ENCODE measurements around the gene ZNF136. TPM values are rescaled to one million over a fixed set of nuclear protein-coding genes. Genes with fewer than 3 reads are reported as not detected.

The ZNF136 gene
- total RNA-seq, 4 donors from 2014 or later = 6.3 to 18.7 (median 9.1) TPM

DNA sequence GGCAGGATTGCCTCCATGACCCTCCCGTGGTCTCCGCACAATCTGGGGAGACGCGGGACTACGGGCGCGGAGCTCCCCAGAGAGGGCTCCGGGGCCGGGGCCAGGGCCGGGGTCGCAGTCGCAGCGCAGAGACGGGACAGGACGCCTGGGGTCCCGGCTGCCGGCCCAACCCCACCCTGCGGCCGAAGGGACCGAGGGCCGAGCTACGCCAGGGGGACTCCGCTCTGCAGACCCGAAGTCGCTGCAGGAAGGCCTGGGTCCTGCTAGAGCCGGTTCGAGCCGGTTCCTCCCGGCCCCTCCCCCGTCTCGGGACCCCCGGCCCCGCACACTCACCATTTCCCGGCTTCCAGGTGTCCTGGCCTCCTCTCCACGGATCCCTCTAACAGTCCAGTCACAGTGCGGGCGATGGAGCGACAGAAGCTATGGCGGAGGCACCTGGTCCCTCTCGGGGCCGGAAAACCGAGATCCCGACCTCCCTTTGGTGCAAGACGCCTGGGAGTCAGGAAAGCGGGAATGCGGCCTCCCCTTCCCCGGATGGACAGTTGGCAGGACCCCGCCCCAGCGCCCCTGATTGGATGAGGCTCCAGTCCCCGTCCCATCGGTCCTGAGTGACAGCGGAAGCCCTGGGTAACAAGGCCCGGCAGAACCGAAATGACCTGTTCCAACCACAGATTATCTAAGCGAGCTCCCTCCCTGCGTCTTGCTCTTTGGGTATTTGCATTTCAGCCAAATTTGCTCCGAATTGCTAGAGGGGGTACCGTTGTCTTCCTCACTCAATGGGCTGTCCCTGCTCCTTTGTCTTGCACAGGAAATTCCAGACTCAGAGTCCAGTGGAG is 6.5 kb upstream of the ZNF136 start, which contains the start of gene ZNF625:
ZNF625 (minus strand) TSS at position 512 of the 836 bp plus-strand sequence; CDS start at position 336, 176 bp downstream.
- peak within 1 kb of the TSS; percentile 64 to 91 (median 66) for H3K4me3 ChIP-seq
- no peaks in the 10 kb centered on the region for H3K36me3 ChIP-seq
- in situ Hi-C loops (cut with MboI; ENCODE audit: low pct_ligation_motif_present in 1 of 4, low pct_unique_long_range_greater_than_20kb in 1 of 4, low sequenced_read_pairs in 3 of 4) (no loop called here), intact Hi-C loops (cut with DNase I; ENCODE audit: low total_unique reads) (loop anchor here (5.0 kb wide), 1 partner anchor 516 kb away; no protein-coding TSS in a partner anchor)
- no peaks in the 10 kb centered on the region for H3K9me3 ChIP-seq
- peak; percentile 83 for DNase-seq
- TF ChIP-seq POLR2A (IDR thresholded peaks at IDR 0.05) = no peak
- TF ChIP-seq POLR2AphosphoS5 (IDR thresholded peaks at IDR 0.05) = peak; percentile 30 to 50 (median 39)
- H3K27ac ChIP-seq = peak within 1 kb of the TSS; percentile 69 to 87 (median 74)
- peaks cover 6 to 14% (median 7%) of the 10 kb centered on the region in 4 donors for H3K4me1 ChIP-seq
- 0 to 1% methylated on average over 2 to 42 of the region's 58 CpGs for WGBS, 2 donors (ENCODE audit: low coverage in 1 of 2)
- no peaks in the 10 kb centered on the region for H3K27me3 ChIP-seq

DNA sequence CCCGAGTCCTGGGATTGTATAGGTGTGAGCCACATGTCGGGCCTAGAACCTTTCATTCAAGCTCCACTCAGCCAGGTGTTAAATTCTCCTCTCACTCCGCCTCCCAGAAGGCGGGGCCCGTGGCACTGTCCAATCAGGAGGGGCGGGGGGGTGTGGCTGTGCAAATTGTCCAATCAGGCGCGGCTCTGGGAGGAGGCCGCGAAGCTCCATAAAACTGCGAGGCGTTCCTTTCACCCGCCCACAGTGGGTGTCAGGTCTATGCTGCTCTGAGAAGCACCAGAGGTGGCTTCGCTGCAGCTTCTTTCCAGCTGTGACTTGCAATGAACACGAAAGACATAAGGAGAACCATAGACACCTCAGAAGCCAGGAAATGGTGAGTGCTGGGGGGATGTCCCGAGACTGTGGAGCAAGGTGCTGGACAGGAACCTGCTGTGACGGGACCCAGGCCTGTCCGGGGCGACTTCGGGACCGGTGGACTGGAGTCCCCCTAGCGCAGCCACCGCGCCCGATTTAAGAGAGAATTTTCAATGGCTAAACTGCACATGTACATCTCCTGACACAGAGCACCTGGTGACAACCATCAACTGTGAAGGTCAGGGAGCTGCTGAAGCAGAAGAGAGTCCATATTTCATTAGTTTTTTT is 3.0 kb upstream of the ZNF136 start:
- Histone ChIP-seq H3K27ac (no peak overlapping the region), H3K36me3 (no peaks in the 10 kb centered on the region), H3K9me3 (no peaks in the 10 kb centered on the region), H3K4me1 (peaks cover 8 to 31% (median 18%) of the 10 kb centered on the region in 4 donors), H3K27me3 (no peaks in the 10 kb centered on the region), H3K4me3 (no peak overlapping the region)
- DNase-seq = no peak
- in situ Hi-C loops (cut with MboI; ENCODE audit: low pct_ligation_motif_present in 1 of 4, low pct_unique_long_range_greater_than_20kb in 1 of 4, low sequenced_read_pairs in 3 of 4) = no loop called here
- no peak for TF ChIP-seq EP300 (IDR thresholded peaks at IDR 0.05; ENCODE audit: low read depth)
- TF ChIP-seq POLR2A (IDR thresholded peaks at IDR 0.05) = no peak
- TF ChIP-seq POLR2AphosphoS5 (IDR thresholded peaks at IDR 0.05) = no peak
- TF ChIP-seq, protein P1, sequence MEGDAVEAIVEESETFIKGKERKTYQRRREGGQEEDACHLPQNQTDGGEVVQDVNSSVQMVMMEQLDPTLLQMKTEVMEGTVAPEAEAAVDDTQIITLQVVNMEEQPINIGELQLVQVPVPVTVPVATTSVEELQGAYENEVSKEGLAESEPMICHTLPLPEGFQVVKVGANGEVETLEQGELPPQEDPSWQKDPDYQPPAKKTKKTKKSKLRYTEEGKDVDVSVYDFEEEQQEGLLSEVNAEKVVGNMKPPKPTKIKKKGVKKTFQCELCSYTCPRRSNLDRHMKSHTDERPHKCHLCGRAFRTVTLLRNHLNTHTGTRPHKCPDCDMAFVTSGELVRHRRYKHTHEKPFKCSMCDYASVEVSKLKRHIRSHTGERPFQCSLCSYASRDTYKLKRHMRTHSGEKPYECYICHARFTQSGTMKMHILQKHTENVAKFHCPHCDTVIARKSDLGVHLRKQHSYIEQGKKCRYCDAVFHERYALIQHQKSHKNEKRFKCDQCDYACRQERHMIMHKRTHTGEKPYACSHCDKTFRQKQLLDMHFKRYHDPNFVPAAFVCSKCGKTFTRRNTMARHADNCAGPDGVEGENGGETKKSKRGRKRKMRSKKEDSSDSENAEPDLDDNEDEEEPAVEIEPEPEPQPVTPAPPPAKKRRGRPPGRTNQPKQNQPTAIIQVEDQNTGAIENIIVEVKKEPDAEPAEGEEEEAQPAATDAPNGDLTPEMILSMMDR (IDR thresholded peaks at IDR 0.05) = no peak
- intact Hi-C loops (cut with DNase I; ENCODE audit: low total_unique reads) = loop anchor here (5.0 kb wide), 1 partner anchor 512 kb away; no protein-coding TSS in a partner anchor
- WGBS, 2 donors (ENCODE audit: low coverage in 1 of 2) = 83 to 96% methylated on average over 1 to 25 of the region's 25 CpGs

DNA sequence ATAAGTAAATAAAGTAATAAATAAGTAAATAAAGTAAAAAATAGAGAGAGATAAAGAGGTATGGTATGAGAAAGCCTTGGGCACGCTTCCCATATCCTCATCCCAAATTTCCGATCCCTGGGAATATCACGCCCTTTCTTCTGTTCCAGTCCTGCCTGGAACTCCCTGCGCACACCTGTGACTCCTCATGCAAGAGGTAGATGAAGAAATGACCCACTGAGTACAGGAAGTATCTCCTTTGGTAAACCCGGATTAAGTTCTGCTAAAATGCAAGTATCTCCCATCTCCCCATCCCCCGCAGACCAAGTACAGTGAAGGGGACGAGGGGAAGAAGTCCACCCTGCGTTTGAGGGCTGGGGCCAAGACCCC is 399 bp upstream of the ZNF136 start:
- intact Hi-C loops (cut with DNase I; ENCODE audit: low total_unique reads) = no loop called here

DNA sequence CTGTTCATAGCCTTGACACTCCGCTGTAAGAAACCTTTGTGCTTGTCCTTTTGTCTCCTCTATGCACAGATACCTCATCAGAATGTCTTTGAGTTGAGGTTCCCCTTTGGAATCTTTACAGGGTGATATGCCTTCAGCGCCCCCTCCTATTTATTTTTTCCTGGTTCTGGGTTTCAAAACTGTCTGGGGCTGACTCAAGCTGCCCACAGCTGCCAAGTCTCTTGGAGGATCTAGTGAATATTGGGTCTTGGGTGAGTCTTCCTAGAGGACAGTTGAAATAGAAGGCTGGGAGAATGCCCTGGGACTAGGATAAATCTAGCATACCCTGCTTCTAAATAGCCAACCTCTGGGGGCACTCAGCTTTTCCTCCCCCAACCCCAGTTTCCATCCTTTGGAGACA is 930 bp downstream of the ZNF136 start:
- Histone ChIP-seq H3K9me3 (no peaks in the 10 kb centered on the region), H3K4me1 (peaks cover 5 to 31% (median 13%) of the 10 kb centered on the region in 4 donors), H3K27me3 (no peaks in the 10 kb centered on the region), H3K4me3 (peak overlapping the region; percentile 83 to 98 (median 88)), H3K36me3 (no peaks in the 10 kb centered on the region), H3K27ac (peak overlapping the region; percentile 94 to 99 (median 95))
- TF ChIP-seq EP300 (IDR thresholded peaks at IDR 0.05; ENCODE audit: low read depth) (no peak), POLR2A (IDR thresholded peaks at IDR 0.05) (no peak), POLR2AphosphoS5 (IDR thresholded peaks at IDR 0.05) (no peak)
- TF ChIP-seq, protein P1 (IDR thresholded peaks at IDR 0.05) = no peak
- WGBS, 2 donors (ENCODE audit: low coverage in 1 of 2) = 8 to 10% methylated on average over 2 of the region's 2 CpGs
- no peak for DNase-seq
- intact Hi-C loops (cut with DNase I; ENCODE audit: low total_unique reads) = no loop called here
- in situ Hi-C loops (cut with MboI; ENCODE audit: low pct_ligation_motif_present in 1 of 4, low pct_unique_long_range_greater_than_20kb in 1 of 4, low sequenced_read_pairs in 3 of 4) = no loop called here

More for the DNA sequence above, 399 bp upstream of the ZNF136 start:
- peaks cover 5 to 31% (median 13%) of the 10 kb centered on the region in 4 donors for H3K4me1 ChIP-seq
- no peaks in the 10 kb centered on the region for H3K27me3 ChIP-seq
- TF ChIP-seq POLR2AphosphoS5 (IDR thresholded peaks at IDR 0.05) = no peak
- TF ChIP-seq POLR2A (IDR thresholded peaks at IDR 0.05) = no peak
- TF ChIP-seq, protein P1 (IDR thresholded peaks at IDR 0.05) = no peak
- no peak for TF ChIP-seq EP300 (IDR thresholded peaks at IDR 0.05; ENCODE audit: low read depth)
- H3K4me3 ChIP-seq = peak overlapping the region; percentile 13 to 98 (median 86)
- no peaks in the 10 kb centered on the region for H3K36me3 ChIP-seq
- DNase-seq = no peak
- in situ Hi-C loops (cut with MboI; ENCODE audit: low pct_ligation_motif_present in 1 of 4, low pct_unique_long_range_greater_than_20kb in 1 of 4, low sequenced_read_pairs in 3 of 4) = no loop called here
- WGBS, 2 donors (ENCODE audit: low coverage in 1 of 2) = 11 to 50% methylated on average over 2 to 8 of the region's 8 CpGs
- no peaks in the 10 kb centered on the region for H3K9me3 ChIP-seq
- H3K27ac ChIP-seq = peak overlapping the region; percentile 94 to 99 (median 95)

Measured in transverse colon (tissue), 4 donors.